ENCODE measurements around the gene TINAGL1.
A peak's percentile ranks its signal among the peaks of the same experiment; 100 is the strongest.

The TINAGL1 gene

GRCh38 chr1:31576201-31576669 is at the start of gene TINAGL1:
TINAGL1 (plus strand) TSS chr1:31576515; CDS start chr1:31577149, 634 bp downstream.
- peak; percentile 58 for DNase-seq

- DNase-seq, result no peak
These were observed 46.2 kb upstream of the TINAGL1 start for GRCh38 chr1:31529999-31530684.

- no peak for DNase-seq
These were observed 44.9 kb upstream of the TINAGL1 start for GRCh38 chr1:31531177-31531999.

- no peak for DNase-seq
These were observed 44.1 kb upstream of the TINAGL1 start for GRCh38 chr1:31532173-31532572.

GRCh38 chr1:31535561-31535960 is 40.8 kb upstream of the TINAGL1 start:
- no peak for DNase-seq

GRCh38 chr1:31539329-31539728 is 37.0 kb upstream of the TINAGL1 start:
- DNase-seq, result no peak

GRCh38 chr1:31541194-31541593 is 35.1 kb upstream of the TINAGL1 start:
- DNase-seq, result no peak

- DNase-seq, result no peak
These were observed 30.3 kb upstream of the TINAGL1 start for GRCh38 chr1:31545927-31546540.

GRCh38 chr1:31548534-31548906 is 27.8 kb upstream of the TINAGL1 start:
- DNase-seq, result no peak

- DNase-seq, result peak; percentile 35
These were observed 27.2 kb upstream of the TINAGL1 start for GRCh38 chr1:31548907-31549808.

GRCh38 chr1:31549809-31550620 is 26.3 kb upstream of the TINAGL1 start:
- no peak for DNase-seq

GRCh38 chr1:31551208-31551607 is 25.1 kb upstream of the TINAGL1 start:
- DNase-seq, result no peak

- no peak for DNase-seq
These were observed 23.8 kb upstream of the TINAGL1 start for GRCh38 chr1:31552489-31552888.

- DNase-seq, result no peak
These were observed 19.8 kb upstream of the TINAGL1 start for GRCh38 chr1:31556481-31557006.

GRCh38 chr1:31559715-31560114 is 16.6 kb upstream of the TINAGL1 start:
- DNase-seq, result no peak

- DNase-seq, result no peak
These were observed 15.9 kb upstream of the TINAGL1 start for GRCh38 chr1:31560394-31560793.

GRCh38 chr1:31562707-31563360 is 13.5 kb upstream of the TINAGL1 start:
- no peak for DNase-seq

GRCh38 chr1:31564606-31564989 is 11.7 kb upstream of the TINAGL1 start:
- no peak for DNase-seq

- DNase-seq, result no peak
These were observed 8.3 kb upstream of the TINAGL1 start for GRCh38 chr1:31567956-31568570.

GRCh38 chr1:31568895-31569595 is 7.3 kb upstream of the TINAGL1 start:
- no peak for DNase-seq
